GM18870 (cell line): ENCODE results near the gene TTC33.

ENCODE experiments used
- ATAC-seq: cut with Tn5 transposase; IDR thresholded peaks from one replicate; pipeline ENCODE4 v1.9.1; 2021; ENCODE audit warnings: moderate library complexity; ENCODE audit not compliant: unreplicated experiment

TTC33 gene

GRCh38 chr5:40780858-40781257, 25.1 kb upstream of the TTC33 start:
- ATAC-seq = no peak

GRCh38 chr5:40780199-40780598, 24.4 kb upstream of the TTC33 start:
- no peak for ATAC-seq

GRCh38 chr5:40779561-40779960, 23.8 kb upstream of the TTC33 start:
- ATAC-seq = no peak

GRCh38 chr5:40778133-40778532, 22.4 kb upstream of the TTC33 start:
- ATAC-seq = no peak

GRCh38 chr5:40776658-40776977, 20.9 kb upstream of the TTC33 start:
- no peak for ATAC-seq

GRCh38 chr5:40775846-40776657, 20.3 kb upstream of the TTC33 start:
- no peak for ATAC-seq

GRCh38 chr5:40775085-40775845, 19.5 kb upstream of the TTC33 start:
- ATAC-seq = no peak

GRCh38 chr5:40774623-40775022, 18.9 kb upstream of the TTC33 start:
- no peak for ATAC-seq

GRCh38 chr5:40770764-40771163, 15.0 kb upstream of the TTC33 start:
- ATAC-seq = no peak

- no peak for ATAC-seq
Measured at GRCh38 chr5:40762705-40763104, 6.9 kb upstream of the TTC33 start.

- ATAC-seq = no peak
Measured at GRCh38 chr5:40757400-40757799, 1.6 kb upstream of the TTC33 start.

GRCh38 chr5:40755093-40755406, 711 bp downstream of the TTC33 start:
- peak; percentile 83 for ATAC-seq

GRCh38 chr5:40754381-40755092, 1.2 kb downstream of the TTC33 start:
- peak; percentile 30 for ATAC-seq

GRCh38 chr5:40746703-40747102, 9.1 kb downstream of the TTC33 start:
- ATAC-seq = no peak

- ATAC-seq = no peak
Measured at GRCh38 chr5:40743771-40744170, 12.0 kb downstream of the TTC33 start.

GRCh38 chr5:40738502-40738901, 17.3 kb downstream of the TTC33 start:
- ATAC-seq = no peak

GRCh38 chr5:40736103-40736875, 19.5 kb downstream of the TTC33 start:
- no peak for ATAC-seq

GRCh38 chr5:40735609-40736008, 20.2 kb downstream of the TTC33 start:
- no peak for ATAC-seq

GRCh38 chr5:40734986-40735385, 20.8 kb downstream of the TTC33 start:
- ATAC-seq = no peak

- ATAC-seq = no peak
Measured at GRCh38 chr5:40733879-40734563, 21.7 kb downstream of the TTC33 start.

GRCh38 chr5:40733434-40733833, 22.3 kb downstream of the TTC33 start:
- no peak for ATAC-seq
